GM23338 (cell line): Measurements from ENCODE around the gene FOXP4. TPM values are rescaled to one million over a fixed set of nuclear protein-coding genes. Genes with fewer than 3 reads are reported as not detected.

Experiments used
- ATAC-seq: fragments of 200-7000 bp; cut with Tn5 transposase; 3 replicates; pipeline ENCODE4 v1.9.1; 2020
- DNase-seq: peaks from one replicate; pipeline ENCODE4 v3.0.0-alpha.2; 2015; ENCODE audit warnings: low spot score
- H2AFZ ChIP-seq: fragments of 200-600 bp; sonication (generic); 2 replicates; pipeline ENCODE4 v1.8.0; 2016; ENCODE audit warnings: antibody characterized with exemption, mild to moderate bottlenecking, moderate library complexity
- H3F3A ChIP-seq: fragments of 200-600 bp; sonication (generic); replicated peaks from 2 replicates; pipeline ENCODE4 v1.8.0; 2017; ENCODE audit warnings: antibody characterized with exemption, mixed run types, low read depth
- H3K27ac ChIP-seq: fragments of 200-600 bp; sonication (generic); 2 replicates; pipeline ENCODE4 v1.6.1; 2016; ENCODE audit warnings: low read depth
- H3K27me3 ChIP-seq: fragments of 200-600 bp; sonication (generic); 2 replicates; pipeline ENCODE4 v1.8.0; 2016; ENCODE audit warnings: mild to moderate bottlenecking, mixed run types, moderate library complexity; ENCODE audit not compliant: insufficient read depth
- H3K36me3 ChIP-seq: fragments of 200-600 bp; sonication (generic); 2 replicates; pipeline ENCODE4 v1.8.0; 2016; ENCODE audit warnings: mild to moderate bottlenecking; ENCODE audit not compliant: insufficient read depth
- H3K4me1 ChIP-seq: fragments of 200-600 bp; sonication (generic); 2 replicates; pipeline ENCODE4 v1.8.0; 2016; ENCODE audit warnings: mild to moderate bottlenecking, moderate library complexity; ENCODE audit not compliant: insufficient read depth
- H3K4me2 ChIP-seq: fragments of 200-600 bp; sonication (generic); 2 replicates; pipeline ENCODE4 v1.7.1; 2017; ENCODE audit warnings: mixed run types
- H3K4me3 ChIP-seq: fragments of 200-600 bp; sonication (generic); 2 replicates; pipeline ENCODE4 v1.6.1; 2016; ENCODE audit warnings: mixed run types
- H3K79me2 ChIP-seq: fragments of 200-600 bp; sonication (generic); replicated peaks from 2 replicates; pipeline ENCODE4 v1.8.0; 2017; ENCODE audit warnings: mild to moderate bottlenecking; ENCODE audit not compliant: insufficient read depth
- H3K9me2 ChIP-seq: fragments of 200-600 bp; sonication (generic); 2 replicates; pipeline ENCODE4 v1.8.0; 2017; ENCODE audit not compliant: insufficient read depth
- H4K20me1 ChIP-seq: fragments of 200-600 bp; sonication (generic); replicated peaks from 2 replicates; pipeline ENCODE4 v1.8.0; 2017; ENCODE audit warnings: mild to moderate bottlenecking; ENCODE audit not compliant: insufficient read depth
- H3K27ac Mint-ChIP-seq: 2 replicates; pipeline ENCODE4 v1.8.0; 2020; ENCODE audit warnings: inconsistent platforms, mild to moderate bottlenecking, moderate library complexity, mixed read lengths
- H3K27me3 Mint-ChIP-seq: 3 replicates; pipeline ENCODE4 v1.8.0; 2022; ENCODE audit warnings: low read depth, mild to moderate bottlenecking, moderate library complexity, mixed read lengths, inconsistent platforms; ENCODE audit not compliant: insufficient read depth, poor library complexity
- H3K36me3 Mint-ChIP-seq: 3 replicates; pipeline ENCODE4 v1.8.0; 2021; ENCODE audit warnings: low read depth, mild to moderate bottlenecking, inconsistent platforms, moderate library complexity, mixed read lengths
- H3K4me1 Mint-ChIP-seq: 3 replicates; pipeline ENCODE4 v1.8.0; 2020; ENCODE audit warnings: mild to moderate bottlenecking, inconsistent platforms, mixed read lengths
- H3K4me3 Mint-ChIP-seq: 3 replicates; pipeline ENCODE4 v1.8.0; 2021; ENCODE audit warnings: moderate library complexity, mild to moderate bottlenecking, inconsistent platforms, mixed read lengths
- H3K9me3 Mint-ChIP-seq: 3 replicates; pipeline ENCODE4 v1.8.0; 2020; ENCODE audit warnings: moderate library complexity, mild to moderate bottlenecking, inconsistent platforms, mixed read lengths
- CREB1 ChIP-seq: fragments of 250-450 bp; sonication (Bioruptor Pico); IDR thresholded peaks from 2 replicates; pipeline ENCODE4 v1.5.0; 2020; ENCODE audit warnings: low read depth, mild to moderate bottlenecking, moderate library complexity
- EZH2 ChIP-seq: fragments of 200-600 bp; sonication (generic); IDR thresholded peaks from one replicate; pipeline ENCODE4 v1.8.0; 2017; ENCODE audit warnings: antibody characterized with exemption, mild to moderate bottlenecking, low read depth; ENCODE audit not compliant: unreplicated experiment
- EZH2phosphoT487 ChIP-seq: fragments of 200-600 bp; sonication (generic); IDR thresholded peaks from one replicate; pipeline ENCODE4 v1.8.1; 2018; ENCODE audit warnings: antibody characterized with exemption; ENCODE audit not compliant: unreplicated experiment
- JUNB ChIP-seq: IDR thresholded peaks from one replicate; pipeline ENCODE4 v1.6.1; 2016; ENCODE audit warnings: antibody characterized with exemption; ENCODE audit not compliant: unreplicated experiment
- POLR2AphosphoS5 ChIP-seq: IDR thresholded peaks from 2 replicates; pipeline ENCODE4 v1.6.1; 2016; ENCODE audit warnings: antibody characterized with exemption, low read depth
- STAT1 ChIP-seq: IDR thresholded peaks from one replicate; pipeline ENCODE4 v1.6.1; 2016; ENCODE audit warnings: antibody characterized with exemption; ENCODE audit not compliant: unreplicated experiment
- ZNF114 ChIP-seq: fragments of 250-450 bp; sonication (Bioruptor Pico); IDR thresholded peaks from 2 replicates; pipeline ENCODE4 v1.5.0; 2020; ENCODE audit warnings: mild to moderate bottlenecking, moderate library complexity
- ZNF331 ChIP-seq: fragments of 250-450 bp; sonication (Bioruptor Pico); IDR thresholded peaks from 2 replicates; pipeline ENCODE4 v1.5.0; 2020; ENCODE audit warnings: low read depth, mild to moderate bottlenecking, moderate library complexity
- polyA plus RNA-seq: library from polyadenylated mRNA; unstranded; fragments of >200 nt; fragmentation: Nextera tagmentation; extraction: Ambion mirVana; gene quantifications from 2 replicates; pipeline ENCODE4 v1.2.1, GENCODE V29; 2016
- total RNA-seq: library from RNA; depleted of rRNA; stranded (reverse); fragments of >200 nt; shearing (Covaris generic); gene quantifications from 2 replicates; pipeline ENCODE4 v1.2.3, GENCODE V29; 2014
- TF ChIP-seq, protein P1 (sequence below): IDR thresholded peaks from one replicate; pipeline ENCODE4 v1.6.1; 2018; ENCODE audit warnings: antibody characterized with exemption; ENCODE audit not compliant: unreplicated experiment
- TF ChIP-seq, protein P2 (sequence below), 2 experiments: fragments of 200-600 bp in 1 of 2; sonication (generic) in 1 of 2; conservative IDR thresholded peaks; 2 replicates each; pipeline versions ENCODE4 v1.5.1 to v1.6.1; 2016 to 2017; ENCODE audit warnings: antibody characterized with exemption in 2 of 2, low read depth in 2 of 2, mild to moderate bottlenecking in 2 of 2, moderate library complexity in 1 of 2

Gene FOXP4
- total and polyA plus RNA-seq, 2 experiments from 2014 or later, result 5.1 to 13.5 TPM

DNA sequence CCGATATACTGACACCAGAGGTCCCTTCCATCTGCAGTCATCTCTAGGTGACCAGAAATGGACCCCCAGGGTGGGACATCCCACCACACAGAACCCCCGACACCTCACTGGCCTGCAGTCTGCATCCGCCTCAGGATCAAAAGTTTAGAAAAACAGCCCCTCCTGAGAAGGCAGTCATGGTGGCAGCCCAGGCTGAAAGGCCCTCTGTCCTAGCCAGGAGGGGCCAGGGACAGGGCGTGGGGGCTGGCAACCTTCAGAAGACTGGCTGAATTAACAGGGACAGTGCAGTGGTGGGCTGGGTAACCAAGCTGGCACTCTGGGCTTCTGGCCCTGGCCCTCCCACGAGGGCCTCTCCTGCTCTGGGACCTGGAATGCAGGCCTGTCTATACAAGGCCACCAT lies 57.8 kb downstream of the FOXP4 start:
- no peak overlapping the region for H3K27ac Mint-ChIP-seq
- H2AFZ ChIP-seq, result no peak overlapping the region
- H3K36me3 ChIP-seq, result no peaks in the 10 kb centered on the region
- no peaks in the 10 kb centered on the region for H3K9me2 ChIP-seq
- H3K27me3 Mint-ChIP-seq, result peaks cover 46% of the 10 kb centered on the region
- DNase-seq (no peak), ATAC-seq (no peak)
- H3K27me3 ChIP-seq, result peaks cover 10% of the 10 kb centered on the region
- TF ChIP-seq, protein P1, sequence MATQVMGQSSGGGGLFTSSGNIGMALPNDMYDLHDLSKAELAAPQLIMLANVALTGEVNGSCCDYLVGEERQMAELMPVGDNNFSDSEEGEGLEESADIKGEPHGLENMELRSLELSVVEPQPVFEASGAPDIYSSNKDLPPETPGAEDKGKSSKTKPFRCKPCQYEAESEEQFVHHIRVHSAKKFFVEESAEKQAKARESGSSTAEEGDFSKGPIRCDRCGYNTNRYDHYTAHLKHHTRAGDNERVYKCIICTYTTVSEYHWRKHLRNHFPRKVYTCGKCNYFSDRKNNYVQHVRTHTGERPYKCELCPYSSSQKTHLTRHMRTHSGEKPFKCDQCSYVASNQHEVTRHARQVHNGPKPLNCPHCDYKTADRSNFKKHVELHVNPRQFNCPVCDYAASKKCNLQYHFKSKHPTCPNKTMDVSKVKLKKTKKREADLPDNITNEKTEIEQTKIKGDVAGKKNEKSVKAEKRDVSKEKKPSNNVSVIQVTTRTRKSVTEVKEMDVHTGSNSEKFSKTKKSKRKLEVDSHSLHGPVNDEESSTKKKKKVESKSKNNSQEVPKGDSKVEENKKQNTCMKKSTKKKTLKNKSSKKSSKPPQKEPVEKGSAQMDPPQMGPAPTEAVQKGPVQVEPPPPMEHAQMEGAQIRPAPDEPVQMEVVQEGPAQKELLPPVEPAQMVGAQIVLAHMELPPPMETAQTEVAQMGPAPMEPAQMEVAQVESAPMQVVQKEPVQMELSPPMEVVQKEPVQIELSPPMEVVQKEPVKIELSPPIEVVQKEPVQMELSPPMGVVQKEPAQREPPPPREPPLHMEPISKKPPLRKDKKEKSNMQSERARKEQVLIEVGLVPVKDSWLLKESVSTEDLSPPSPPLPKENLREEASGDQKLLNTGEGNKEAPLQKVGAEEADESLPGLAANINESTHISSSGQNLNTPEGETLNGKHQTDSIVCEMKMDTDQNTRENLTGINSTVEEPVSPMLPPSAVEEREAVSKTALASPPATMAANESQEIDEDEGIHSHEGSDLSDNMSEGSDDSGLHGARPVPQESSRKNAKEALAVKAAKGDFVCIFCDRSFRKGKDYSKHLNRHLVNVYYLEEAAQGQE, result no peak
- TF ChIP-seq CREB1 (CRISPR knock-in tag) (no peak), EZH2phosphoT487 (no peak), JUNB (no peak), ZNF331 (CRISPR knock-in tag) (no peak), STAT1 (no peak), POLR2AphosphoS5 (no peak), ZNF114 (CRISPR knock-in tag) (no peak), EZH2 (no peak)
- TF ChIP-seq, protein P2, sequence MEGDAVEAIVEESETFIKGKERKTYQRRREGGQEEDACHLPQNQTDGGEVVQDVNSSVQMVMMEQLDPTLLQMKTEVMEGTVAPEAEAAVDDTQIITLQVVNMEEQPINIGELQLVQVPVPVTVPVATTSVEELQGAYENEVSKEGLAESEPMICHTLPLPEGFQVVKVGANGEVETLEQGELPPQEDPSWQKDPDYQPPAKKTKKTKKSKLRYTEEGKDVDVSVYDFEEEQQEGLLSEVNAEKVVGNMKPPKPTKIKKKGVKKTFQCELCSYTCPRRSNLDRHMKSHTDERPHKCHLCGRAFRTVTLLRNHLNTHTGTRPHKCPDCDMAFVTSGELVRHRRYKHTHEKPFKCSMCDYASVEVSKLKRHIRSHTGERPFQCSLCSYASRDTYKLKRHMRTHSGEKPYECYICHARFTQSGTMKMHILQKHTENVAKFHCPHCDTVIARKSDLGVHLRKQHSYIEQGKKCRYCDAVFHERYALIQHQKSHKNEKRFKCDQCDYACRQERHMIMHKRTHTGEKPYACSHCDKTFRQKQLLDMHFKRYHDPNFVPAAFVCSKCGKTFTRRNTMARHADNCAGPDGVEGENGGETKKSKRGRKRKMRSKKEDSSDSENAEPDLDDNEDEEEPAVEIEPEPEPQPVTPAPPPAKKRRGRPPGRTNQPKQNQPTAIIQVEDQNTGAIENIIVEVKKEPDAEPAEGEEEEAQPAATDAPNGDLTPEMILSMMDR (conservative IDR thresholded peaks at IDR 0.05; ENCODE audit: low read depth in 2 of 2), result no peak
- H3K79me2 ChIP-seq, result no peaks in the 10 kb centered on the region
- peaks cover 5% of the 10 kb centered on the region; the same call in 1 of the 2 replicates for H3F3A ChIP-seq
- no peak overlapping the region; the same call in 2 of the 3 replicates for H3K4me3 Mint-ChIP-seq
- peaks cover 23% of the 10 kb centered on the region for H3K4me1 ChIP-seq
- H4K20me1 ChIP-seq, result no peaks in the 10 kb centered on the region
- H3K27ac ChIP-seq, result no peak overlapping the region
- H3K9me3 Mint-ChIP-seq, result no peaks in the 10 kb centered on the region; the same call in 2 of the 3 replicates
- H3K4me2 ChIP-seq, result no peak overlapping the region
- no peak overlapping the region for H3K4me3 ChIP-seq
- no peaks in the 10 kb centered on the region for H3K36me3 Mint-ChIP-seq
- peaks cover 36% of the 10 kb centered on the region for H3K4me1 Mint-ChIP-seq

DNA sequence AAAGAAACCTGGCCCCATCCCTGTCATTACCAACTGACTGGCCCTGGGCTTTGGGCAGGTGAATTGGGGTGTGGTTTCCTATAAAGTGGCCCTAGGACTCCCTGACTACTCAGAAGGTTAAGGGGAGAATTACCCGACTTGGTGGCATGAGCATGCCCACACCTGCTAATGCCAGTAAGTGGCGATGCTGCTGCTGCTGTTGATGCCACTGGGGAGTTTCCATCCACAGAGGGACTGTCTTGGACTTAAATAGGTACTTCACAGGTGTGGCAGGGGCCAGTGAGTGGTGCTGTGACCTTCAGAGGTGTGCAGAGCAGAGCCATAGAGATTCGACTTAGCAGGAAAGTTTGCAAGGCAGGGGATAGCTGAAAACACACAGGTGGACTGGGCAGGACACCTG lies 59.5 kb downstream of the FOXP4 start:
- no peak overlapping the region for H3K27ac Mint-ChIP-seq
- Histone ChIP-seq H2AFZ (no peak overlapping the region), H3K36me3 (no peaks in the 10 kb centered on the region; the same call in 1 of the 2 replicates), H3K4me2 (no peak overlapping the region), H3K79me2 (no peaks in the 10 kb centered on the region), H3K9me2 (no peaks in the 10 kb centered on the region), H4K20me1 (no peaks in the 10 kb centered on the region), H3K27me3 (peaks cover 7% of the 10 kb centered on the region), H3K4me1 (peaks cover 14% of the 10 kb centered on the region), H3F3A (peaks cover 3% of the 10 kb centered on the region; the same call in 1 of the 2 replicates), H3K27ac (no peak overlapping the region), H3K4me3 (no peak overlapping the region)
- H3K9me3 Mint-ChIP-seq, result no peaks in the 10 kb centered on the region; the same call in 1 of the 3 replicates
- no peaks in the 10 kb centered on the region; the same call in 2 of the 3 replicates for H3K36me3 Mint-ChIP-seq
- no peak overlapping the region for H3K4me3 Mint-ChIP-seq
- H3K4me1 Mint-ChIP-seq, result peaks cover 23% of the 10 kb centered on the region
- no peak for DNase-seq
- H3K27me3 Mint-ChIP-seq, result peaks cover 41% of the 10 kb centered on the region
- ATAC-seq, result no peak
- TF ChIP-seq, protein P2 (conservative IDR thresholded peaks at IDR 0.05; ENCODE audit: low read depth in 2 of 2), result no peak
